ENCODE measurements around the gene NOVA2. TPM values are rescaled to one million over a fixed set of nuclear protein-coding genes. Genes with fewer than 3 reads are reported as not detected.
A peak's percentile ranks its signal among the peaks of the same experiment; 100 is the strongest.

Gene NOVA2
- total and polyA plus RNA-seq, 9 of the 15 experiments (the other 6 are each of a cell fraction or from before 2014, with no cell fraction given): not detected

DNA sequence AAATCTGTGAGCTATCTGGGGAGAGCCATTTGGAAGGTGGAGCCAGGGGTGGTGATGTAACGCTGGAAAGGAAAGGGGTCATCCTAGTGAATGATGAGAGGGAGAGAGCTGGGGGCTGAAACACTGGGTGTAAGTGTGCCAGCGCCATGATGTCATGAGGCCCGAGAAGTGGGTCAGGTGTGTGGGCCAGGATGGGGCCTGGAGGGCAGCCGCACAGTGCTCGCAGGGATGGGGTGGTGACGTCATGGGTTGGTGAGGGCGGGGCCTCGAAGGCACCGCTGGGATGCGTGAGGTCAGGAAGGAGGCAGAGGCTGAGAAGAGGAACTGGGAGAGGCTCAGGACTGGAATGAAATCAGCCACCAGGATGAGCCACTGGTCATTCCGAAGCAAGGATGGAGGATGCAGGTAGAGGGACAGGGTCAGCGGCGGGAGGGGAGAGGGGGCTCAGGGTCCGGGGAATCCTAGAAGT is 26.0 kb upstream of the NOVA2 start (continued):
- TF ChIP-seq, protein P1, sequence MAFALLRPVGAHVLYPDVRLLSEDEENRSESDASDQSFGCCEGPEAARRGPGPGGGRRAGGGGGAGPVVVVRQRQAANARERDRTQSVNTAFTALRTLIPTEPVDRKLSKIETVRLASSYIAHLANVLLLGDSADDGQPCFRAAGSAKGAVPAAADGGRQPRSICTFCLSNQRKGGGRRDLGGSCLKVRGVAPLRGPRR (CRISPR knock-in tag; IDR thresholded peaks at IDR 0.05): no peak
- no peak for TF ChIP-seq SMARCA4 (IDR thresholded peaks at IDR 0.05)
- TF ChIP-seq, protein P2, sequence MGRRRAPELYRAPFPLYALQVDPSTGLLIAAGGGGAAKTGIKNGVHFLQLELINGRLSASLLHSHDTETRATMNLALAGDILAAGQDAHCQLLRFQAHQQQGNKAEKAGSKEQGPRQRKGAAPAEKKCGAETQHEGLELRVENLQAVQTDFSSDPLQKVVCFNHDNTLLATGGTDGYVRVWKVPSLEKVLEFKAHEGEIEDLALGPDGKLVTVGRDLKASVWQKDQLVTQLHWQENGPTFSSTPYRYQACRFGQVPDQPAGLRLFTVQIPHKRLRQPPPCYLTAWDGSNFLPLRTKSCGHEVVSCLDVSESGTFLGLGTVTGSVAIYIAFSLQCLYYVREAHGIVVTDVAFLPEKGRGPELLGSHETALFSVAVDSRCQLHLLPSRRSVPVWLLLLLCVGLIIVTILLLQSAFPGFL (CRISPR knock-in tag; IDR thresholded peaks at IDR 0.05): no peak
- TF ChIP-seq ZNF212 (CRISPR knock-in tag; IDR thresholded peaks at IDR 0.05): no peak
- TF ChIP-seq PRMT5 (CRISPR knock-in tag; IDR thresholded peaks at IDR 0.05): no peak
- TF ChIP-seq PCBP1 (IDR thresholded peaks at IDR 0.05; ENCODE audit: low read depth, low read length, poor library complexity, severe bottlenecking): no peak
- TF ChIP-seq OTX1 (CRISPR knock-in tag; IDR thresholded peaks at IDR 0.05): no peak
- 0 out of 2 replicates have a peak, but pooled peaks have one; percentile 25 for TF ChIP-seq CEBPB (tag; IDR thresholded peaks at IDR 0.05)
- no peak for TF ChIP-seq MIER1 (IDR thresholded peaks at IDR 0.05; ENCODE audit: low read depth)
- TF ChIP-seq, protein P3, sequence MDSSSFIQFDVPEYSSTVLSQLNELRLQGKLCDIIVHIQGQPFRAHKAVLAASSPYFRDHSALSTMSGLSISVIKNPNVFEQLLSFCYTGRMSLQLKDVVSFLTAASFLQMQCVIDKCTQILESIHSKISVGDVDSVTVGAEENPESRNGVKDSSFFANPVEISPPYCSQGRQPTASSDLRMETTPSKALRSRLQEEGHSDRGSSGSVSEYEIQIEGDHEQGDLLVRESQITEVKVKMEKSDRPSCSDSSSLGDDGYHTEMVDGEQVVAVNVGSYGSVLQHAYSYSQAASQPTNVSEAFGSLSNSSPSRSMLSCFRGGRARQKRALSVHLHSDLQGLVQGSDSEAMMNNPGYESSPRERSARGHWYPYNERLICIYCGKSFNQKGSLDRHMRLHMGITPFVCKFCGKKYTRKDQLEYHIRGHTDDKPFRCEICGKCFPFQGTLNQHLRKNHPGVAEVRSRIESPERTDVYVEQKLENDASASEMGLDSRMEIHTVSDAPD (CRISPR knock-in tag; IDR thresholded peaks at IDR 0.05): no peak
- TF ChIP-seq RBFOX2 (IDR thresholded peaks at IDR 0.05; ENCODE audit: low read depth, low read length): 0 out of 2 replicates have a peak, but pooled peaks have one; percentile 14
- TF ChIP-seq, protein P4, sequence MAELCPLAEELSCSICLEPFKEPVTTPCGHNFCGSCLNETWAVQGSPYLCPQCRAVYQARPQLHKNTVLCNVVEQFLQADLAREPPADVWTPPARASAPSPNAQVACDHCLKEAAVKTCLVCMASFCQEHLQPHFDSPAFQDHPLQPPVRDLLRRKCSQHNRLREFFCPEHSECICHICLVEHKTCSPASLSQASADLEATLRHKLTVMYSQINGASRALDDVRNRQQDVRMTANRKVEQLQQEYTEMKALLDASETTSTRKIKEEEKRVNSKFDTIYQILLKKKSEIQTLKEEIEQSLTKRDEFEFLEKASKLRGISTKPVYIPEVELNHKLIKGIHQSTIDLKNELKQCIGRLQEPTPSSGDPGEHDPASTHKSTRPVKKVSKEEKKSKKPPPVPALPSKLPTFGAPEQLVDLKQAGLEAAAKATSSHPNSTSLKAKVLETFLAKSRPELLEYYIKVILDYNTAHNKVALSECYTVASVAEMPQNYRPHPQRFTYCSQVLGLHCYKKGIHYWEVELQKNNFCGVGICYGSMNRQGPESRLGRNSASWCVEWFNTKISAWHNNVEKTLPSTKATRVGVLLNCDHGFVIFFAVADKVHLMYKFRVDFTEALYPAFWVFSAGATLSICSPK (IDR thresholded peaks at IDR 0.05; ENCODE audit: borderline replicate concordance): no peak
- no peak for TF ChIP-seq FUS (optimal IDR thresholded peaks at IDR 0.05; ENCODE audit: low read depth, low read length)
- no peak for TF ChIP-seq TAF15 (IDR thresholded peaks at IDR 0.05; ENCODE audit: low read depth, low read length)
- peak; percentile 76; the same call in 1 of the 2 replicates for TF ChIP-seq MTA3 (IDR thresholded peaks at IDR 0.05; ENCODE audit: borderline replicate concordance)
- TF ChIP-seq, protein P5, sequence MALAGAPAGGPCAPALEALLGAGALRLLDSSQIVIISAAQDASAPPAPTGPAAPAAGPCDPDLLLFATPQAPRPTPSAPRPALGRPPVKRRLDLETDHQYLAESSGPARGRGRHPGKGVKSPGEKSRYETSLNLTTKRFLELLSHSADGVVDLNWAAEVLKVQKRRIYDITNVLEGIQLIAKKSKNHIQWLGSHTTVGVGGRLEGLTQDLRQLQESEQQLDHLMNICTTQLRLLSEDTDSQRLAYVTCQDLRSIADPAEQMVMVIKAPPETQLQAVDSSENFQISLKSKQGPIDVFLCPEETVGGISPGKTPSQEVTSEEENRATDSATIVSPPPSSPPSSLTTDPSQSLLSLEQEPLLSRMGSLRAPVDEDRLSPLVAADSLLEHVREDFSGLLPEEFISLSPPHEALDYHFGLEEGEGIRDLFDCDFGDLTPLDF (CRISPR knock-in tag; IDR thresholded peaks at IDR 0.05): no peak
- TF ChIP-seq MEF2D (tag; conservative IDR thresholded peaks at IDR 0.05; ENCODE audit: low read depth): no peak
- no peak for TF ChIP-seq GTF2E2 (tag; IDR thresholded peaks at IDR 0.05)
- TF ChIP-seq ZNF780A (CRISPR knock-in tag; IDR thresholded peaks at IDR 0.05): no peak
- no peak for TF ChIP-seq ZNF583 (CRISPR knock-in tag; IDR thresholded peaks at IDR 0.05)
- TF ChIP-seq GATA2 (CRISPR knock-in tag; IDR thresholded peaks at IDR 0.05): no peak
- TF ChIP-seq NCOA2 (IDR thresholded peaks at IDR 0.05; ENCODE audit: partially characterized antibody in 2 of 2): no peak
- TF ChIP-seq RHOXF2B (CRISPR knock-in tag; conservative IDR thresholded peaks at IDR 0.05): no peak
- no peak for TF ChIP-seq MTA1 (IDR thresholded peaks at IDR 0.05; ENCODE audit: borderline replicate concordance)
